Common myeloid progenitor, CD34-positive (primary cell): ENCODE measurements around the gene CSHL1.
"Not testable (repeated sequence)": the region's sequence is repeated elsewhere in the genome, so short reads cannot be mapped to it uniquely, and the experiment has no call there.

Experiments
- CTCF ChIA-PET: fragments of 350-600 bp; sonication (Branson Sonifier 250); formaldehyde crosslinking; loops from one replicate; lab custom pipeline; 2021; ENCODE audit warnings: antibody characterized with exemption; lab: Charles Lee
- POLR2A ChIA-PET: fragments of 350-600 bp; sonication (Branson Sonifier 250); formaldehyde crosslinking; loops from one replicate; lab custom pipeline; 2021; ENCODE audit warnings: antibody characterized with exemption; lab: Charles Lee
- DNase-seq, 3 donors: peaks; one replicate each; pipeline versions ENCODE4 v3.0.0 to v3.0.0-alpha.2; 2013
- H3K27ac ChIP-seq, 2 experiments: 1 replicate in 1 of 2; 2 replicates in 1 of 2; pipeline ENCODE4 v1.7.0; 2013; ENCODE audit warnings: inconsistent platforms in 2 of 2, low read length in 2 of 2, mild to moderate bottlenecking in 2 of 2, low read depth in 1 of 2, moderate library complexity in 1 of 2; ENCODE audit not compliant: severe bottlenecking in 2 of 2, insufficient read depth in 1 of 2, poor library complexity in 1 of 2
- H3K27me3 ChIP-seq, 5 experiments: replicated peaks in 2 of 5; 1 replicate in 3 of 5; 2 replicates in 2 of 5; pipeline versions ENCODE4 v1.6.1 to v1.7.0; 2013; ENCODE audit warnings: low read length in 4 of 5, mild to moderate bottlenecking in 2 of 5, moderate library complexity in 2 of 5, inconsistent platforms in 1 of 5; ENCODE audit not compliant: insufficient read depth in 5 of 5, control insufficient read depth in 4 of 5
- H3K36me3 ChIP-seq, 4 experiments: 1 replicate in 2 of 4; 2 replicates in 2 of 4; pipeline versions ENCODE4 v1.6.1 to v1.7.0; 2013; ENCODE audit warnings: low read length in 3 of 4, control low read depth in 1 of 4, mild to moderate bottlenecking in 1 of 4; ENCODE audit not compliant: control insufficient read depth in 4 of 4, insufficient read depth in 4 of 4
- H3K4me1 ChIP-seq, 4 experiments: 1 replicate in 3 of 4; 2 replicates in 1 of 4; pipeline versions ENCODE4 v1.6.1 to v1.7.1; 2013; ENCODE audit warnings: low read length in 3 of 4, mild to moderate bottlenecking in 3 of 4, control low read depth in 1 of 4, inconsistent platforms in 1 of 4, moderate library complexity in 1 of 4; ENCODE audit not compliant: control insufficient read depth in 4 of 4, insufficient read depth in 4 of 4; ENCODE audit errors: control extremely low read depth in 1 of 4
- H3K4me3 ChIP-seq, 7 experiments: 1 replicate in 4 of 7; 2 replicates in 3 of 7; pipeline versions ENCODE4 v1.5.1 to v1.7.0; 2013; ENCODE audit warnings: mild to moderate bottlenecking in 7 of 7, low read length in 6 of 7, moderate library complexity in 6 of 7, inconsistent platforms in 2 of 7, low read depth in 2 of 7, control low read depth in 1 of 7; ENCODE audit not compliant: insufficient read depth in 4 of 7, control insufficient read depth in 1 of 7; ENCODE audit errors: extremely low read depth in 1 of 7
- H3K9me3 ChIP-seq, 5 experiments: 1 replicate in 4 of 5; 2 replicates in 1 of 5; pipeline versions ENCODE4 v1.6.1 to v1.7.1; 2013; ENCODE audit warnings: low read length in 4 of 5, mild to moderate bottlenecking in 2 of 5, inconsistent platforms in 1 of 5, low read depth in 1 of 5, moderate library complexity in 1 of 5; ENCODE audit not compliant: control insufficient read depth in 4 of 5, insufficient read depth in 2 of 5; ENCODE audit errors: control extremely low read depth in 1 of 5
- WGBS: methylation state at CpG from one replicate; pipeline ENCODE4 v1.1.5; 2013; ENCODE audit not compliant: insufficient coverage; 5-methylcytosine and 5-hydroxymethylcytosine counted together

Gene CSHL1

DNA sequence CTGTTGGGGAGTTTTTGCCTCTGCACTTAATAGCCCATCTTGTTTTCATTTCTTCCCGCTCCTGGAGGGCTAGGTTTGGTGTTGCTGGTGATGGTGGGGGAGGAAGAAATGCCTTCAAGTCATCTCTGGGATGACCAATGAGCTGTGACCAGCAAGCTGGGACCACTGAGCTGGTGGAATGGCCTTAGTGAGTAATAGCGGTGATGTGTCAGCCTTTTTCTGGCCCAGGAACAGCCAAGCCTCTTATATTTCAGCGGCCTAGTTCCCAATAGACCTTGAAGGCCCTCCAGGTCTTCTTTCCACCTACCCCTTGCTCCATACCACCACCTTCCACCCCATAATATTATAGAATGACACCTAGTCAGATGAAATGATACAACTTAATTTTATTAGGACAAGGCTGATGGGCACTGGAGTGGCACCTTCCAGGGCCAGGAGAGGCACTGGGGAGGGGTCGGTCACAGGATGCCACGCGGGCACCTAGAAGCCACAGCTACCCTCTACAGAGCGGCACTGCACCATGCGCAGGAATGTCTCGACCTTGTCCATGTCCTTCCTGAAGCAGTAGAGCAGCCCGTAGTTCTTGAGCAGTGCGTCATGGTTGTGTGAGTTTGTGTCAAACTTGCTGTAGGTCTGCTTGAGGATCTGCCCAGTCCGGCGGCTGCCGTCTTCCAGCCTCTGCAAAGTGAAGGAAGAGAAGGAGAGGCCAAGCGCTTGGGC, 39.3 kb downstream of the CSHL1 start:
- CTCF ChIA-PET, H3K36me3 ChIP-seq, H3K27me3 ChIP-seq, H3K4me1 ChIP-seq, DNase-seq, H3K9me3 ChIP-seq, POLR2A ChIA-PET, H3K4me3 ChIP-seq, H3K27ac ChIP-seq: not testable (repeated sequence)
- WGBS = 100% methylated on average over 4 of the region's 15 CpGs

DNA sequence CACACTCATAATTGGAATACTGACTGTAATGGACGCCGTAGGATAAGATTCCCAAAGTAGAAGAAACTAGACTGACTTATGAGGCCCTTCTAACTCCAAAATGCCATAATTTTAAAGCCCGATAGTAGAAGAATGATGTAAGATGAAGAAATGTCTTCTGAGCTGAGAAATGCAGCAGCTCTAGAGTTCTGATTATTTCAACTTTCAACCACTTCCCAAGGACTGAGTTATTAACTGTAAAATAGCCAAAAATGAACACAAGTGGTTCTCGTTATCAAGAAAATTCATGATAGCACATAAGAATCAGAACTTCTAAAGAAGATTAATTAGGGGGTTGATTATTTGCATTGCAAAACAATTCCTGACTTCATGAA, 40.8 kb downstream of the CSHL1 start:
- POLR2A ChIA-PET = interaction anchor here (0.6 kb wide), 1 partner anchor 619 kb away, joined by 3 read pairs; no protein-coding TSS in a partner anchor

DNA sequence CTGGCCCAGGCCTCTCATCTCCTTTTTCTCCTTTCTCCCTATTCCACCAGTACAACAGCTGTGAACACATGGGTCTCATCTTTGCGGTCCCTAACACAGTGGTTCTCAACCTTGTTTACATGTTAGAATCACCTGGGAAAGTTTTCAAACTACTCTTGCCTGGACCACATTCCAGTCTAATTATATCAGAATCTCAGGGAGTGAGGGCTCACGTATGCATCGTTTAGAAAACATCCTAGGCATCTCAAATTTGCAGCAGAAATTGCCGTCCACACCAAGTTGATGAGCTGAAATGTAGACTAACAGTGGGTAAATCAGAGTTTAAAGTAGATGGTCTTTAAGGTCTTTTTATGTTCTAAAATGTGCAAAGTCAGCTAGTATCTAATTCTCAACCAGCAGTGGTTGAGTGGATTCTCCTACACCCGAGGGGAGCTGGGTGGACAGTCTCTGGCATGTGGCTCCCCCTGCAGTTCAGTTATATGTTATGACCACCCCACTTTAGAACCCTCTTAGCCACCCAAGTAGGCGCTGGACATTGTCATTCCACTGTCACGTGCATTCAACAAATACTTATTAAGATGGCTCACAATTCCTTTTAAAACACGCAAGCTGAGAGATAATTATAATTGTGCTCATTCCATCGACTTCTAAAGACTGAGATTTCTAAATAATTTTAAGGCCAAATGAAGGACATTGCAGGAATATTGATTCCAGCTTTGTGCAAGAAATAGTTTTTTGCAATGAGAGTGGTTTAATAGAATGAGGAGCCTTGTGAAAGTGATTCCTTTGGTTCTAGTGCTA, 41.4 kb downstream of the CSHL1 start:
- peak in 2 of 3 donors; percentile 19 for DNase-seq

More for the DNA sequence above, 40.8 kb downstream of the CSHL1 start:
- not testable (repeated sequence) for H3K9me3 ChIP-seq, H3K4me3 ChIP-seq, H3K36me3 ChIP-seq, H3K27ac ChIP-seq, DNase-seq, H3K4me1 ChIP-seq, H3K27me3 ChIP-seq
- CTCF ChIA-PET = interaction anchor here (1.2 to 1.6 kb wide), 3 partner anchors 11 to 22 kb away, joined by 4 read pairs; partner anchors contain the start of gene GH2
- WGBS = 100% methylated on average over 1 of the region's 4 CpGs

DNA sequence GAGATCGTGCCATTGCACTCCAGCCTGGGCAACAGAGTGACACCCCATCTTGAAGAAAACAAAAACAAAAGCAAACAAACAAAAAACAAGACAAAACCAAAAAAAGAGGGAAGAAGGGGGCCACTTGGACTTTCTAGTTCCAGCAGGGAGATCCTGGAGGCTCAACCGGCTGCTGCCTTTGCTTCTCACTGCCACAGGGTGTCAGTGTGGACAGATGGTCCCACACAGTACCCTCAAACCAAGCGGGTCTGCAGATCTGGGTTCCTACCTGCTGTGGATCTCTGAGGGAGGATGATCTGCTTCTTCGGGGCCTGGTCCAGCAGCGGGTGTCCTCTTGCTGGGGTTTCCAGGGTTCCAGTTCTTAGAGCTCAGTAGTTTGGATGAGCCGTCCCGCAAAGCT, 44.4 kb downstream of the CSHL1 start:
- POLR2A ChIA-PET, H3K36me3 ChIP-seq, H3K9me3 ChIP-seq, H3K4me1 ChIP-seq, H3K27ac ChIP-seq, H3K4me3 ChIP-seq, H3K27me3 ChIP-seq: not testable (repeated sequence)
- peak in 1 of 3 donors; percentile 18 for DNase-seq
- WGBS = 80% methylated on average over 1 of the region's 7 CpGs
- CTCF ChIA-PET = interaction anchor here (0.9 to 4.3 kb wide), 6 partner anchors 10 to 62 kb away, joined by 3 to 19 read pairs (median 4); no protein-coding TSS in a partner anchor

More for the DNA sequence above, 41.4 kb downstream of the CSHL1 start:
- not testable (repeated sequence) for H3K36me3 ChIP-seq, H3K27me3 ChIP-seq, H3K4me1 ChIP-seq, H3K27ac ChIP-seq, H3K9me3 ChIP-seq, H3K4me3 ChIP-seq
- ChIA-PET CTCF (interaction anchor here (0.7 to 1.6 kb wide), 6 partner anchors 10 to 76 kb away, joined by 3 to 4 read pairs (median 4); partner anchors contain the start of gene GH2), POLR2A (interaction anchor here (0.6 kb wide), 1 partner anchor 620 kb away, joined by 3 read pairs; no protein-coding TSS in a partner anchor)
- 100% methylated on average over 4 of the region's 9 CpGs for WGBS
